Stomach (tissue), 9 donors: ENCODE data around the gene CNR2. TPM values are rescaled to one million over a fixed set of nuclear protein-coding genes. Genes with fewer than 3 reads are reported as not detected.

Experiments
- DNase-seq, 2 donors: peaks; one replicate each; pipeline versions ENCODE4 v3.0.0 to v3.0.0-alpha.2; 2013 to 2019
- H3K27ac ChIP-seq, 5 donors: fragments of 200-600 bp in 4 of 5; sonication (generic) in 4 of 5; one replicate each; pipeline ENCODE4 v1.5.1; 2013 to 2019; ENCODE audit warnings: mild to moderate bottlenecking in 1 of 5, moderate library complexity in 1 of 5
- H3K27me3 ChIP-seq, 3 donors: fragments of 200-600 bp; sonication (generic); one replicate each; pipeline ENCODE4 v1.5.1; 2017 to 2019; ENCODE audit warnings: mixed run types in 1 of 3
- H3K36me3 ChIP-seq, 4 donors: fragments of 200-600 bp; sonication (generic); 1 replicate in 3 of 4; 2 replicates in 1 of 4; pipeline ENCODE4 v1.5.1; 2016 to 2019
- H3K4me1 ChIP-seq, 4 donors: fragments of 200-600 bp; sonication (generic); one replicate each; pipeline ENCODE4 v1.5.1; 2016 to 2019
- H3K4me3 ChIP-seq, 4 donors: fragments of 200-600 bp; sonication (generic) in 3 of 4; one replicate each; pipeline ENCODE4 v1.5.1; 2016 to 2019; ENCODE audit warnings: mild to moderate bottlenecking in 1 of 4
- H3K9me3 ChIP-seq, 4 donors: fragments of 200-600 bp; sonication (generic); one replicate each; pipeline ENCODE4 v1.5.1; 2016 to 2019
- EP300 ChIP-seq: sonication (generic); formaldehyde crosslinking; IDR thresholded peaks from one replicate; pipeline ENCODE4 v1.6.1; 2017; ENCODE audit warnings: antibody characterized with exemption
- POLR2A ChIP-seq, 4 donors: fragments of 450-650 bp; IDR thresholded peaks; one replicate each; pipeline ENCODE4 v1.6.1; 2016; ENCODE audit warnings: antibody characterized with exemption in 4 of 4, control low read depth in 2 of 4, mild to moderate bottlenecking in 1 of 4, moderate library complexity in 1 of 4
- POLR2AphosphoS5 ChIP-seq, 3 donors: sonication (generic); formaldehyde crosslinking; IDR thresholded peaks; one replicate each; pipeline ENCODE4 v1.6.1; 2016; ENCODE audit warnings: antibody characterized with exemption in 3 of 3
- WGBS, 5 donors: extraction: QIAGEN DNeasy Blood & Tissue Kit in 3 of 5; methylation state at CpG; one replicate each; pipeline versions ENCODE4 v1.1.5 to v1.1.7; 2013 to 2018; 5-methylcytosine and 5-hydroxymethylcytosine counted together
- intact Hi-C: fragments of 100-400 bp; cut with DNase I; formaldehyde crosslinking; loops from one replicate; pipeline ENCODE4 v1.15.1; 2023; ENCODE audit warnings: low total_unique reads
- polyA plus RNA-seq, 3 donors: library from polyadenylated mRNA; stranded (reverse); fragments of 200-250 nt; gene quantifications; one replicate each; pipeline ENCODE4 v1.2.3, GENCODE V29; 2013
- total RNA-seq, 5 donors: library from RNA; depleted of rRNA; stranded (reverse); fragments of >200 nt; gene quantifications; one replicate each; pipeline versions ENCODE4 v1.1.0 to v1.2.3, GENCODE V29; 2014 to 2016
- TF ChIP-seq, protein P1 (sequence below), 7 experiments: fragments of 450-650 bp in 4 of 7; fragments of 200-600 bp in 3 of 7; sonication (generic) in 3 of 7; IDR thresholded peaks; one replicate each; pipeline ENCODE4 v1.5.1; 2016 to 2019; ENCODE audit warnings: antibody characterized with exemption in 7 of 7, control low read depth in 2 of 7, mild to moderate bottlenecking in 1 of 7
- donor health status: healthy with polysubstance abuse.
- donor health status: Bipolar disorder and iron deficiency.
- donor health status: healthy.

CNR2 gene
- total and polyA plus RNA-seq, 8 donors = 0.18 to 0.23 TPM; not detected in 6

DNA sequence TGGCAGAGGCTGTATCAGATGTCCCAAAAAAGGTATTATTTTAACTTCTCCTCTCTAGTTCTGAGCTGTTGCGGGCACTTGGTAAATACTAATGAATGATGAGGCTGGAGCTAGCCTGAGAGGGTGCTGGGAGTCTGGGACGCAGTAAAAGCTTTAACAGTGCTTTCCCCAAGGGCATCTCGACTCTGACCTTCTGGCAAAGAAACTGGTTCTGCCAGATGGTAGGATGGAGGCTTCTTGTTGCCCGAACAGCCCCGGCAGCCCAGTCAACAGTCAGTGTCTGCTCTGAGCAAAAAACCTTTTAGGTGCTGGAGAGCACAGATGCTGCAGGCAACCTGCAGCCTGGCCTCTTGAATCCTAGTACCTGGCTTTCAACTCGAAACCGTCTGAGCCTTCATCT lies 43.9 kb upstream of the CNR2 start:
- Histone ChIP-seq H3K4me3 (no peak overlapping the region), H3K4me1 (peaks cover 33 to 75% (median 65%) of the 10 kb centered on the region in 4 donors), H3K27me3 (no peaks in the 10 kb centered on the region), H3K36me3 (peaks cover 0 to 12% (median 8%) of the 10 kb centered on the region in 4 donors), H3K27ac (peak overlapping the region; percentile 55 to 100 (median 97)), H3K9me3 (no peaks in the 10 kb centered on the region)
- DNase-seq = peak; percentile 85 to 86
- WGBS, 5 donors = 22 to 46% (median 27%) methylated on average over 7 of the region's 7 CpGs
- TF ChIP-seq POLR2AphosphoS5 (IDR thresholded peaks at IDR 0.05) (peak in 2 of 3 donors; percentile 25 to 63), EP300 (no peak)
- intact Hi-C loops = no loop called here

DNA sequence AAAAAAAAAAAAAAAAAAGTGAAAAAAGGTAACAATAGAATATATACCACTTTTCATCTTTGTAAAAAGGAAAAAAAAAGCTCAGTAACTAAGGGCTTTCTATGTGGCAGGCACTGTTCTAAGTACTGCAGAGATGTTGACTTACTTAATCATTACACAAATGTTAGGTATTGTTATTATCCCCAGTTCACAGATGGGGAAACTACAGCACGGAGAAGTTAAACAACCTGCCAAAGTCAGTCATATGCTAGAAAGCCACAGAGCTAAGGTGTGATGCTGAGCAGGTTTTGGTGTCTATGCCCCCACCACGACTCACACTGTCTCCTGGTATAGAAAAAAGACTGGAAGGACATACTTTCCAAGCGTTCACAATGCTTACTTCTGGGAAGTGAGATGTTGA lies 39.9 kb upstream of the CNR2 start:
- Histone ChIP-seq H3K36me3 (no peaks in the 10 kb centered on the region), H3K4me3 (no peak overlapping the region), H3K27me3 (no peaks in the 10 kb centered on the region), H3K4me1 (peaks cover 22 to 59% (median 51%) of the 10 kb centered on the region in 4 donors), H3K27ac (peak overlapping the region; percentile 7 to 65 (median 43)), H3K9me3 (no peaks in the 10 kb centered on the region)
- WGBS, 5 donors = 30 to 56% (median 44%) methylated on average over 3 of the region's 3 CpGs
- intact Hi-C loops = no loop called here
- DNase-seq = no peak
- TF ChIP-seq POLR2A (IDR thresholded peaks at IDR 0.05) (no peak), EP300 (no peak), POLR2AphosphoS5 (IDR thresholded peaks at IDR 0.05) (no peak)
- TF ChIP-seq, protein P1, sequence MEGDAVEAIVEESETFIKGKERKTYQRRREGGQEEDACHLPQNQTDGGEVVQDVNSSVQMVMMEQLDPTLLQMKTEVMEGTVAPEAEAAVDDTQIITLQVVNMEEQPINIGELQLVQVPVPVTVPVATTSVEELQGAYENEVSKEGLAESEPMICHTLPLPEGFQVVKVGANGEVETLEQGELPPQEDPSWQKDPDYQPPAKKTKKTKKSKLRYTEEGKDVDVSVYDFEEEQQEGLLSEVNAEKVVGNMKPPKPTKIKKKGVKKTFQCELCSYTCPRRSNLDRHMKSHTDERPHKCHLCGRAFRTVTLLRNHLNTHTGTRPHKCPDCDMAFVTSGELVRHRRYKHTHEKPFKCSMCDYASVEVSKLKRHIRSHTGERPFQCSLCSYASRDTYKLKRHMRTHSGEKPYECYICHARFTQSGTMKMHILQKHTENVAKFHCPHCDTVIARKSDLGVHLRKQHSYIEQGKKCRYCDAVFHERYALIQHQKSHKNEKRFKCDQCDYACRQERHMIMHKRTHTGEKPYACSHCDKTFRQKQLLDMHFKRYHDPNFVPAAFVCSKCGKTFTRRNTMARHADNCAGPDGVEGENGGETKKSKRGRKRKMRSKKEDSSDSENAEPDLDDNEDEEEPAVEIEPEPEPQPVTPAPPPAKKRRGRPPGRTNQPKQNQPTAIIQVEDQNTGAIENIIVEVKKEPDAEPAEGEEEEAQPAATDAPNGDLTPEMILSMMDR (IDR thresholded peaks at IDR 0.05) = no peak

GRCh38 chr1:23947366-23947765 lies 34.2 kb upstream of the CNR2 start:
- Histone ChIP-seq H3K27ac (no peak overlapping the region), H3K9me3 (peaks cover 0 to 14% (median 3%) of the 10 kb centered on the region in 4 donors)
- intact Hi-C loops = no loop called here

GRCh38 chr1:23936481-23937176 lies 23.5 kb upstream of the CNR2 start:
- TF ChIP-seq EP300 (no peak), POLR2A (IDR thresholded peaks at IDR 0.05) (no peak), POLR2AphosphoS5 (IDR thresholded peaks at IDR 0.05) (no peak)
- TF ChIP-seq, protein P1 (IDR thresholded peaks at IDR 0.05) = no peak
- Histone ChIP-seq H3K9me3 (no peaks in the 10 kb centered on the region), H3K27me3 (no peaks in the 10 kb centered on the region), H3K4me1 (peaks cover 0 to 1% (median 0%) of the 10 kb centered on the region in 4 donors), H3K27ac (no peak overlapping the region), H3K36me3 (no peaks in the 10 kb centered on the region), H3K4me3 (no peak overlapping the region)
- WGBS, 5 donors = 55 to 65% (median 61%) methylated on average over 6 of the region's 6 CpGs
- intact Hi-C loops = no loop called here
- no peak for DNase-seq

More at GRCh38 chr1:23947366-23947765, 34.2 kb upstream of the CNR2 start:
- Histone ChIP-seq H3K27me3 (no peaks in the 10 kb centered on the region), H3K36me3 (no peaks in the 10 kb centered on the region), H3K4me3 (no peak overlapping the region), H3K4me1 (peaks cover 5 to 11% (median 8%) of the 10 kb centered on the region in 4 donors)
- TF ChIP-seq POLR2A (IDR thresholded peaks at IDR 0.05) (no peak), POLR2AphosphoS5 (IDR thresholded peaks at IDR 0.05) (no peak), EP300 (no peak)
- TF ChIP-seq, protein P1 (IDR thresholded peaks at IDR 0.05) = no peak
- no peak for DNase-seq

- intact Hi-C loops = no loop called here
- Histone ChIP-seq H3K36me3 (no peaks in the 10 kb centered on the region), H3K4me1 (peaks cover 0 to 10% (median 0%) of the 10 kb centered on the region in 4 donors), H3K27me3 (no peaks in the 10 kb centered on the region), H3K4me3 (no peak overlapping the region), H3K27ac (peak overlapping the region in 1 of 5 donors; percentile 74), H3K9me3 (no peaks in the 10 kb centered on the region)
- WGBS, 5 donors = 81 to 98% (median 93%) methylated on average over 1 of the region's 1 CpG
- TF ChIP-seq, protein P1 (IDR thresholded peaks at IDR 0.05) = no peak
- no peak for TF ChIP-seq EP300
- no peak for DNase-seq
Observed at GRCh38 chr1:23931491-23931880, 18.3 kb upstream of the CNR2 start.
